HL-60 (cell line): Measurements from ENCODE around the gene KAT6B.

ENCODE experiments used
- GABPA ChIP-seq: IDR thresholded peaks from 2 replicates; pipeline ENCODE4 v1.6.1; 2012; ENCODE audit warnings: low read depth
- POLR2AphosphoS5 ChIP-seq: IDR thresholded peaks from 2 replicates; pipeline ENCODE4 v1.6.1; 2012; ENCODE audit warnings: low read depth
- TF ChIP-seq, protein P1 (sequence below): IDR thresholded peaks from 2 replicates; pipeline ENCODE4 v1.6.1; 2012; ENCODE audit warnings: low read depth; ENCODE audit not compliant: insufficient replicate concordance
- TF ChIP-seq, protein P2 (sequence below): IDR thresholded peaks from one replicate; pipeline ENCODE4 v1.5.1; 2011; ENCODE audit warnings: low read length, control low read depth, inconsistent platforms; ENCODE audit not compliant: insufficient read depth

DNA sequence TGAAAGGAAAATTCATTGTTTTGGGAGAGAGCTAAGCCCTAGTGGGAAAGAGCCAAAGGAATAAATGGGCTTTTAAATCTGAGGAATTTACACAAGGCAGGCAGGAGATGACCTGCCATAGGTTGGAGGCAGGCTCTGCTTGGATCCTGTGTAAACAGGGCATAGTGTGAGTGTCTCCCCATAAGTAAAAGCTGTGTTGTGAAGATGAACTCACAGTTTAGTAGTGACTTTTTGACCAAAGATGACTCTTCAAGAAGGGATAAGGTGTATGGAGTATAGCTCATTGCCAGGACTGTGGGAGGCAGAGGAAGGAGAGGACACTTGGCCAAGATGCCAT, 63.2 kb downstream of the KAT6B start:
- TF ChIP-seq, protein P1, sequence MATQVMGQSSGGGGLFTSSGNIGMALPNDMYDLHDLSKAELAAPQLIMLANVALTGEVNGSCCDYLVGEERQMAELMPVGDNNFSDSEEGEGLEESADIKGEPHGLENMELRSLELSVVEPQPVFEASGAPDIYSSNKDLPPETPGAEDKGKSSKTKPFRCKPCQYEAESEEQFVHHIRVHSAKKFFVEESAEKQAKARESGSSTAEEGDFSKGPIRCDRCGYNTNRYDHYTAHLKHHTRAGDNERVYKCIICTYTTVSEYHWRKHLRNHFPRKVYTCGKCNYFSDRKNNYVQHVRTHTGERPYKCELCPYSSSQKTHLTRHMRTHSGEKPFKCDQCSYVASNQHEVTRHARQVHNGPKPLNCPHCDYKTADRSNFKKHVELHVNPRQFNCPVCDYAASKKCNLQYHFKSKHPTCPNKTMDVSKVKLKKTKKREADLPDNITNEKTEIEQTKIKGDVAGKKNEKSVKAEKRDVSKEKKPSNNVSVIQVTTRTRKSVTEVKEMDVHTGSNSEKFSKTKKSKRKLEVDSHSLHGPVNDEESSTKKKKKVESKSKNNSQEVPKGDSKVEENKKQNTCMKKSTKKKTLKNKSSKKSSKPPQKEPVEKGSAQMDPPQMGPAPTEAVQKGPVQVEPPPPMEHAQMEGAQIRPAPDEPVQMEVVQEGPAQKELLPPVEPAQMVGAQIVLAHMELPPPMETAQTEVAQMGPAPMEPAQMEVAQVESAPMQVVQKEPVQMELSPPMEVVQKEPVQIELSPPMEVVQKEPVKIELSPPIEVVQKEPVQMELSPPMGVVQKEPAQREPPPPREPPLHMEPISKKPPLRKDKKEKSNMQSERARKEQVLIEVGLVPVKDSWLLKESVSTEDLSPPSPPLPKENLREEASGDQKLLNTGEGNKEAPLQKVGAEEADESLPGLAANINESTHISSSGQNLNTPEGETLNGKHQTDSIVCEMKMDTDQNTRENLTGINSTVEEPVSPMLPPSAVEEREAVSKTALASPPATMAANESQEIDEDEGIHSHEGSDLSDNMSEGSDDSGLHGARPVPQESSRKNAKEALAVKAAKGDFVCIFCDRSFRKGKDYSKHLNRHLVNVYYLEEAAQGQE, result no peak
- TF ChIP-seq, protein P2, sequence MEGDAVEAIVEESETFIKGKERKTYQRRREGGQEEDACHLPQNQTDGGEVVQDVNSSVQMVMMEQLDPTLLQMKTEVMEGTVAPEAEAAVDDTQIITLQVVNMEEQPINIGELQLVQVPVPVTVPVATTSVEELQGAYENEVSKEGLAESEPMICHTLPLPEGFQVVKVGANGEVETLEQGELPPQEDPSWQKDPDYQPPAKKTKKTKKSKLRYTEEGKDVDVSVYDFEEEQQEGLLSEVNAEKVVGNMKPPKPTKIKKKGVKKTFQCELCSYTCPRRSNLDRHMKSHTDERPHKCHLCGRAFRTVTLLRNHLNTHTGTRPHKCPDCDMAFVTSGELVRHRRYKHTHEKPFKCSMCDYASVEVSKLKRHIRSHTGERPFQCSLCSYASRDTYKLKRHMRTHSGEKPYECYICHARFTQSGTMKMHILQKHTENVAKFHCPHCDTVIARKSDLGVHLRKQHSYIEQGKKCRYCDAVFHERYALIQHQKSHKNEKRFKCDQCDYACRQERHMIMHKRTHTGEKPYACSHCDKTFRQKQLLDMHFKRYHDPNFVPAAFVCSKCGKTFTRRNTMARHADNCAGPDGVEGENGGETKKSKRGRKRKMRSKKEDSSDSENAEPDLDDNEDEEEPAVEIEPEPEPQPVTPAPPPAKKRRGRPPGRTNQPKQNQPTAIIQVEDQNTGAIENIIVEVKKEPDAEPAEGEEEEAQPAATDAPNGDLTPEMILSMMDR, result no peak
- TF ChIP-seq POLR2AphosphoS5 (no peak), GABPA (no peak)
